Transverse colon (tissue), 4 donors: Measurements from ENCODE around the gene NUP37. TPM values are rescaled to one million over a fixed set of nuclear protein-coding genes. Genes with fewer than 3 reads are reported as not detected.
"Not testable (repeated sequence)": the region's sequence is repeated elsewhere in the genome, so short reads cannot be mapped to it uniquely, and the experiment has no call there.

Source experiments
- DNase-seq: peaks from one replicate; pipeline ENCODE4 v3.0.0-alpha.2; 2019
- H3K27ac ChIP-seq, 4 donors: fragments of 200-600 bp; sonication (generic); 2 replicates each; pipeline ENCODE4 v1.5.1; 2016 to 2018; ENCODE audit warnings: inconsistent platforms in 4 of 4
- H3K27me3 ChIP-seq: fragments of 200-600 bp; sonication (generic); 2 replicates; pipeline ENCODE4 v1.5.1; 2017; ENCODE audit warnings: inconsistent platforms
- H3K36me3 ChIP-seq, 4 donors: fragments of 200-600 bp; sonication (generic); 2 replicates each; pipeline ENCODE4 v1.5.1; 2017 to 2019; ENCODE audit warnings: inconsistent platforms in 4 of 4
- H3K4me1 ChIP-seq, 4 donors: fragments of 200-600 bp; sonication (generic); 2 replicates each; pipeline ENCODE4 v1.5.1; 2017 to 2020; ENCODE audit warnings: inconsistent platforms in 4 of 4
- H3K4me3 ChIP-seq, 4 donors: fragments of 200-600 bp; sonication (generic); 1 replicate in 1 of 4; 2 replicates in 3 of 4; pipeline versions ENCODE4 v1.5.1 to v1.6.1; 2017 to 2019; ENCODE audit warnings: inconsistent platforms in 4 of 4
- H3K9me3 ChIP-seq, 2 donors: fragments of 200-600 bp; sonication (generic); 2 replicates each; pipeline ENCODE4 v1.5.1; 2017 to 2019; ENCODE audit warnings: inconsistent platforms in 2 of 2
- CTCF ChIP-seq, 5 experiments: fragments of 200-600 bp in 3 of 5; fragments of 450-650 bp in 2 of 5; sonication (generic) in 3 of 5; IDR thresholded peaks; 1 replicate in 2 of 5; 2 replicates in 3 of 5; pipeline ENCODE4 v1.5.1; 2016 to 2017; ENCODE audit warnings: antibody characterized with exemption in 5 of 5, inconsistent platforms in 3 of 5, mild to moderate bottlenecking in 2 of 5, moderate library complexity in 1 of 5
- EP300 ChIP-seq: sonication (generic); formaldehyde crosslinking; IDR thresholded peaks from one replicate; pipeline ENCODE4 v1.6.1; 2017; ENCODE audit warnings: antibody characterized with exemption, low read depth
- POLR2A ChIP-seq: fragments of 450-650 bp; IDR thresholded peaks from one replicate; pipeline ENCODE4 v1.6.1; 2016; ENCODE audit warnings: antibody characterized with exemption, mild to moderate bottlenecking, moderate library complexity
- POLR2AphosphoS5 ChIP-seq, 3 donors: sonication (generic); formaldehyde crosslinking; IDR thresholded peaks; one replicate each; pipeline ENCODE4 v1.6.1; 2016; ENCODE audit warnings: antibody characterized with exemption in 3 of 3
- WGBS, 2 donors: methylation state at CpG; one replicate each; pipeline ENCODE4 v1.1.5; 2018; ENCODE audit warnings: low coverage in 1 of 2; 5-methylcytosine and 5-hydroxymethylcytosine counted together
- in situ Hi-C, 4 donors: fragments of 200-750 bp; cut with MboI; loops; one replicate each; pipeline versions ENCODE4 v1.15.0 to v1.15.1; 2017; ENCODE audit warnings: low sequenced_read_pairs in 3 of 4, low pct_ligation_motif_present in 1 of 4, low pct_unique_long_range_greater_than_20kb in 1 of 4
- intact Hi-C: fragments of 100-400 bp; cut with DNase I; formaldehyde crosslinking; loops from one replicate; pipeline ENCODE4 v1.15.1; 2023; ENCODE audit warnings: low total_unique reads
- total RNA-seq, 4 donors: library from RNA; depleted of rRNA; stranded (reverse); fragments of >200 nt; gene quantifications; one replicate each; pipeline ENCODE4 v1.1.0, GENCODE V29; 2016

The NUP37 gene
- total RNA-seq, 4 donors from 2014 or later, result 2.6 to 19.3 (median 10.2) TPM

DNA sequence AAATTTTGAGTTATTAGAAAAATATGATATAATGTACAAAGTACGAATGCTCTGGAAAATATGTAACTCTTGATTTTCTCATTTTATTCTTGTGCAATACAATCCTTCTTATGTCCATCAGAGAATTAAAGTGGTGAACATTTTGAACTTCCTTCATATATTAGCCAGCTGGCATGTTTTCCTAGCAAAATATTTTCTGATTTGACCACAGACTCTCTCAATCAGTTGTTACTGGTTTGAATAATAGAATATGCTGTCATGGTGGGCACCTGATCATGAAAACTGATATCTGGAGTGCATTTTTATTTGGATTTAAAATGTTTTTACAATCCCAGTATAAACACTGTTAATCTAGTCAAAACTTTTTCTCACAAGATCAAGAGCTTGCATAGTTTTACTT lies 24.3 kb upstream of the NUP37 start:
- Histone ChIP-seq H3K4me1 (no peaks in the 10 kb centered on the region), H3K4me3 (no peak overlapping the region), H3K36me3 (no peaks in the 10 kb centered on the region), H3K27me3 (no peaks in the 10 kb centered on the region), H3K9me3 (no peaks in the 10 kb centered on the region), H3K27ac (no peak overlapping the region)
- intact Hi-C loops (no loop called here), in situ Hi-C loops (no loop called here)
- no peak for DNase-seq
- 73 to 79% methylated on average over 1 of the region's 1 CpG for WGBS, 2 donors
- TF ChIP-seq POLR2A (no peak), POLR2AphosphoS5 (IDR thresholded peaks at IDR 0.05) (no peak), EP300 (no peak), CTCF (IDR thresholded peaks at IDR 0.05) (no peak)

DNA sequence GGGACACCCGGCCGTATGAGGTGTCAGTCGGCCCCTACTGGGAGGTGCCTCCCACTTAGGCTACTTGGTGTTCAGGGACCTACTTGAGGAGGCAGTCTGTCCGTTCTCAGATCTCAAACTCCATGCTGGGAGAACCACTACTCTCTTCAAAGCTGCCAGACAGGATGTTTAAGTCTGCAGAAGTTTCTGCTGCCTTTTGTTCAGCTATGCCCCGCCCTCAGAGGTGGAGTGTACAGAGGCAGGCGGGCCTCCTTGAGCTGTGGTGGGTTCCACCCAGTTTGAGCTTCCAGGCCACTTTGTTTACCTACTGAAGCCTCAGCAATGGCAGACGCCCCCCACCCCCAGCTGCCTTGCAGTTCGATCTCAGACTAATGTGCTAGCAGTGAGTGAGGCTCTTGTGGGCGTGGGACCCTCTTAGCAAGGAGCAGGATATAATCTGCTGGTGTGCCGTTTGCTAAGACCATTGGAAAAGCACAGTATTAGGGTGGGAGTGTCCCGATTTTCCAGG lies 23.0 kb upstream of the NUP37 start:
- H3K4me1 ChIP-seq, result not testable (repeated sequence)

DNA sequence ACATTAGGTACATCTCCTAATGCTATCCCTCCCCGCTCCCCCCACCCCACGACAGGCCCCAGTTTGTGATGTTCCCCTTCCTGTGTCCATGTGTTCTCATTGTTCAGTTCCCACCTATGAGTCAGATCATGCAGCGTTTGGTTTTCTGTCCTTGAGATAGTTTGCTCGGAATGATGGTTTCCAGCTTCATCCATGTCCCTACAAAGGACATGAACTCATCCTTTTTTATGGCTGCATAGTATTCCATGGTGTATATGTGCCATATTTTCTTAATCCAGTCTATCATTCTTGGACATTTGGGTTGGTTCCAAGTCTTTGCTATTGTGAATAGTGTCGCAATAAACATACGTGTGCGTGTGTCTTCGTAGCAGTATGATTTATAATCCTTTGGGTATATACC lies 17.7 kb upstream of the NUP37 start:
- WGBS, 2 donors, result 96 to 100% methylated on average over 6 to 8 of the region's 8 CpGs
- H3K9me3 ChIP-seq, DNase-seq, H3K27ac ChIP-seq, intact Hi-C loops, H3K36me3 ChIP-seq, H3K27me3 ChIP-seq, H3K4me3 ChIP-seq, in situ Hi-C loops, H3K4me1 ChIP-seq: not testable (repeated sequence)

More for the DNA sequence above, 23.0 kb upstream of the NUP37 start:
- 94% methylated on average over 11 of the region's 11 CpGs; no CpG with 5 or more reads in 1 of the 2 donors for WGBS, 2 donors
- intact Hi-C loops, in situ Hi-C loops, H3K36me3 ChIP-seq, H3K4me3 ChIP-seq, H3K9me3 ChIP-seq, DNase-seq, H3K27ac ChIP-seq, H3K27me3 ChIP-seq: not testable (repeated sequence)

DNA sequence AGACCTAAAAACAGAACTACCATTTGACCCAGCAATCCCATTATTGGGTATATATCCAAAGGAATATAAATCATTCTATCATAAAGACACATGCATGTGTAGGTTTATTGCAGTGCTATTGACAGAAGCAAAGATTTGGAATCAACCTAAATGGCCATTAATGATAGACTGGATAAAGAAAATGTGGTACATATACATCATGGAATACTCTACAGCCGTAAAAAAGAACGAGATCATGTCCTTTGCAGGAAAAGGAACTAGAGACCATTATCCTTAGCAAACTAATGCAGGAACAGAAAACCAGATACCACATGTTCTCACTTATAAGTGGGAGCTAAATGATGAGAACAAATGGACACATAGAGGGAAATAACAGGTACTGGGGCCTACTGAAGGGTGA lies 11.5 kb upstream of the NUP37 start:
- intact Hi-C loops, DNase-seq, H3K4me3 ChIP-seq, in situ Hi-C loops, H3K27ac ChIP-seq, H3K4me1 ChIP-seq, H3K9me3 ChIP-seq, H3K27me3 ChIP-seq, H3K36me3 ChIP-seq: not testable (repeated sequence)
- 83 to 99% methylated on average over 1 to 2 of the region's 2 CpGs for WGBS, 2 donors

GRCh38 chr12:102130720-102131119 lies 10.8 kb upstream of the NUP37 start:
- H3K4me1 ChIP-seq, H3K4me3 ChIP-seq, H3K27me3 ChIP-seq, H3K9me3 ChIP-seq, in situ Hi-C loops, H3K36me3 ChIP-seq, H3K27ac ChIP-seq, intact Hi-C loops, DNase-seq: not testable (repeated sequence)
- 96 to 100% methylated on average over 2 to 3 of the region's 3 CpGs for WGBS, 2 donors

GRCh38 chr12:102121328-102121727 lies 1.4 kb upstream of the NUP37 start:
- DNase-seq, in situ Hi-C loops, H3K27ac ChIP-seq, intact Hi-C loops, H3K36me3 ChIP-seq, H3K9me3 ChIP-seq, H3K27me3 ChIP-seq: not testable (repeated sequence)
- peaks cover 8 to 20% (median 15%) of the 10 kb centered on the region in 4 donors for H3K4me1 ChIP-seq
- peak overlapping the region in 2 of 4 donors; percentile 65 to 86 for H3K4me3 ChIP-seq
- WGBS, 2 donors, result 88% methylated on average over 2 of the region's 2 CpGs; no CpG with 5 or more reads in 1 of the 2 donors

GRCh38 chr12:102120886-102121285 lies 972 bp upstream of the NUP37 start:
- in situ Hi-C loops, result no loop called here
- TF ChIP-seq EP300, result no peak
- no peak for TF ChIP-seq CTCF (IDR thresholded peaks at IDR 0.05)
- TF ChIP-seq POLR2A, result no peak
- no peak for TF ChIP-seq POLR2AphosphoS5 (IDR thresholded peaks at IDR 0.05)
- peak overlapping the region in 3 of 4 donors; percentile 65 to 90 (median 86) for H3K4me3 ChIP-seq
- no peaks in the 10 kb centered on the region for H3K9me3 ChIP-seq
- peak overlapping the region in 2 of 4 donors; percentile 87 to 91 for H3K27ac ChIP-seq
- no peaks in the 10 kb centered on the region for H3K27me3 ChIP-seq
- WGBS, 2 donors, result 12 to 17% methylated on average over 3 to 4 of the region's 4 CpGs
- H3K36me3 ChIP-seq, result peaks cover 0 to 8% (median 3%) of the 10 kb centered on the region in 4 donors
- peaks cover 8 to 20% (median 15%) of the 10 kb centered on the region in 4 donors for H3K4me1 ChIP-seq
- intact Hi-C loops, result no loop called here
- no peak for DNase-seq
